ENCODE data around the gene ARID5B.

The ARID5B gene

DNA sequence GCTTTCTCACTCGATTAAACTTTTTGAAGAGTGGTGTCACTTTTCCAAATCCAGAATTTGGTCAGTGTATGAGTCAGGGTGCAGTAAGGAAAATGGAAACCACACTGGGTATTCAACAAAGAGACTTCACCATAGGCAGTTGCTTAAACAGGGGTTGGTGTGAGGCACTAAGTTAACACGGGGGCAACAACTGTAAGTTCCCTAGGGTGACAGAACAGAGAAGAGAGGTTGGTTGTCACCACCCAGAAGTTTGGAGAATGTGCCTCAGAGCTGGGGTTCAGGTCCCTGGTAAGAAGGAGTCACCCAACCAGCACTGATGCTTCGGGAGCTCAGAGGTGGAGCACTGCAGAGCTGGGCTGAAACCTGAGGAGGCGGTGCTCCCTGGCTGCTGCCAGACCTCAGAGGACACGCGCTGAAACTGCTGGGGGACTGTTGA is 170.4 kb downstream of the ARID5B start:
- H3K9me2 ChIP-seq (replicated peaks; ENCODE audit: low read depth, low read length): no peaks in the 10 kb centered on the region
- H3K9ac ChIP-seq (ENCODE audit: low read depth, low read length, poor library complexity, severe bottlenecking): no peak overlapping the region
- TF ChIP-seq, protein P1, sequence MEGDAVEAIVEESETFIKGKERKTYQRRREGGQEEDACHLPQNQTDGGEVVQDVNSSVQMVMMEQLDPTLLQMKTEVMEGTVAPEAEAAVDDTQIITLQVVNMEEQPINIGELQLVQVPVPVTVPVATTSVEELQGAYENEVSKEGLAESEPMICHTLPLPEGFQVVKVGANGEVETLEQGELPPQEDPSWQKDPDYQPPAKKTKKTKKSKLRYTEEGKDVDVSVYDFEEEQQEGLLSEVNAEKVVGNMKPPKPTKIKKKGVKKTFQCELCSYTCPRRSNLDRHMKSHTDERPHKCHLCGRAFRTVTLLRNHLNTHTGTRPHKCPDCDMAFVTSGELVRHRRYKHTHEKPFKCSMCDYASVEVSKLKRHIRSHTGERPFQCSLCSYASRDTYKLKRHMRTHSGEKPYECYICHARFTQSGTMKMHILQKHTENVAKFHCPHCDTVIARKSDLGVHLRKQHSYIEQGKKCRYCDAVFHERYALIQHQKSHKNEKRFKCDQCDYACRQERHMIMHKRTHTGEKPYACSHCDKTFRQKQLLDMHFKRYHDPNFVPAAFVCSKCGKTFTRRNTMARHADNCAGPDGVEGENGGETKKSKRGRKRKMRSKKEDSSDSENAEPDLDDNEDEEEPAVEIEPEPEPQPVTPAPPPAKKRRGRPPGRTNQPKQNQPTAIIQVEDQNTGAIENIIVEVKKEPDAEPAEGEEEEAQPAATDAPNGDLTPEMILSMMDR (conservative IDR thresholded peaks at IDR 0.05; ENCODE audit: low read length): no peak
- no peak for TF ChIP-seq EZH2phosphoT487 (IDR thresholded peaks at IDR 0.05; ENCODE audit: borderline replicate concordance)
- H4K20me1 ChIP-seq (ENCODE audit: insufficient read depth, low read length, poor library complexity, severe bottlenecking): no peaks in the 10 kb centered on the region
- H3K4me1 ChIP-seq (ENCODE audit: insufficient read depth, low read length, poor library complexity, severe bottlenecking): peaks cover 17% of the 10 kb centered on the region
- H3K27me3 ChIP-seq (ENCODE audit: insufficient read depth, low read length, poor library complexity, severe bottlenecking): no peaks in the 10 kb centered on the region
- no peak overlapping the region for H3K4me2 ChIP-seq (ENCODE audit: low read depth, low read length, poor library complexity, severe bottlenecking)
- peaks cover 4% of the 10 kb centered on the region; the same call in 1 of the 2 replicates for H3K79me2 ChIP-seq (ENCODE audit: insufficient read depth, low read length)
- H3K9me3 ChIP-seq (ENCODE audit: insufficient read depth, low read depth, low read length): no peaks in the 10 kb centered on the region
- H3F3A ChIP-seq (ENCODE audit: low read depth): no peaks in the 10 kb centered on the region
- peaks cover 78% of the 10 kb centered on the region for H3K36me3 ChIP-seq (ENCODE audit: insufficient read depth, low read length)
- no peak overlapping the region for H2AFZ ChIP-seq (ENCODE audit: low read length)
- no peak overlapping the region for H3K4me3 ChIP-seq (ENCODE audit: low read length, poor library complexity, severe bottlenecking)

DNA sequence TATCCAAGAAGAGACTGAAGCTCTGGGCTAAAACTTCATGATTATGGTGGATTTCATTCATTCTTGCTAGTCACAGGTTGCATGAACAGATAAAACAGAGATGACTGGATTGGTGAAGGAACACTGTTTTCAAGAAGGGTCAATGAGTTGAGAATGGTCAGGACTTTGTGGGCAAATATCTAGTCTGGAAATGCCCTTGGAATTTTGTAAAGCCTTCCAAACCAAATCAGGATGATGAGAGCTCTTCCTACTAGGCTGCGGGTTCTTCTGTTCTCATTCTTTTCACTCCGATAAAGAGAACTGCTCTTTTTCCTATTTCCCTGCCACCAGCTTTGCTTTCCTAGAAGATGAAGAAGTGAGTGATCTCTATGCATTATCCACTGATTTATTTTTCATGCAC is 171.4 kb downstream of the ARID5B start:
- H3K27me3 ChIP-seq (ENCODE audit: insufficient read depth, low read length, poor library complexity, severe bottlenecking): no peaks in the 10 kb centered on the region
- no peaks in the 10 kb centered on the region for H4K20me1 ChIP-seq (ENCODE audit: insufficient read depth, low read length, poor library complexity, severe bottlenecking)
- H3K9me3 ChIP-seq (ENCODE audit: insufficient read depth, low read depth, low read length): no peaks in the 10 kb centered on the region
- H3K9ac ChIP-seq (ENCODE audit: low read depth, low read length, poor library complexity, severe bottlenecking): no peak overlapping the region
- TF ChIP-seq EZH2phosphoT487 (IDR thresholded peaks at IDR 0.05; ENCODE audit: borderline replicate concordance): no peak
- TF ChIP-seq, protein P1 (conservative IDR thresholded peaks at IDR 0.05; ENCODE audit: low read length): no peak
- no peak overlapping the region for H2AFZ ChIP-seq (ENCODE audit: low read length)
- H3F3A ChIP-seq (ENCODE audit: low read depth): no peaks in the 10 kb centered on the region
- H3K36me3 ChIP-seq (ENCODE audit: insufficient read depth, low read length): peaks cover 80% of the 10 kb centered on the region
- H3K4me2 ChIP-seq (ENCODE audit: low read depth, low read length, poor library complexity, severe bottlenecking): no peak overlapping the region
- no peaks in the 10 kb centered on the region for H3K9me2 ChIP-seq (replicated peaks; ENCODE audit: low read depth, low read length)
- H3K4me3 ChIP-seq (ENCODE audit: low read length, poor library complexity, severe bottlenecking): no peak overlapping the region
- H3K4me1 ChIP-seq (ENCODE audit: insufficient read depth, low read length, poor library complexity, severe bottlenecking): peaks cover 22% of the 10 kb centered on the region
- no peaks in the 10 kb centered on the region; the same call in 1 of the 2 replicates for H3K79me2 ChIP-seq (ENCODE audit: insufficient read depth, low read length)

DNA sequence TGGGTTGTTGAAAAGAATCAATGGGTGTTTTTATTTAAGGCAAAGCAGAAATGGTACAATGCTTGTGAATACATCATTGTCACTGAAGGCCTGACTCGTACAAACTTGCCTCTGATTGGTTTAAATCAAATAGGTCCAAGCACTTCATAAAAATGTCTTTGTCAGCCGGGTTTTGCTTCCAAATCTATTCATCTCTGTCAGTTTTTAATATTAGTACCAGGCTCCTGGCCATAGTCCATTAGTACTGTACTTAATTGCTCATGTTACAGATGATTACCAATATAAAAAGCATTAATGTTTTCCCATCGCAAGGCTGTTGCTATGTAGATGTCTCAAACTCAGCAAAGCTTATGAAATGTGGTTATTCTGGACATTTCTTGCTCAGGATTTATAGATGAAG is 171.9 kb downstream of the ARID5B start:
- H3K9me2 ChIP-seq (replicated peaks; ENCODE audit: low read depth, low read length): no peaks in the 10 kb centered on the region
- H3F3A ChIP-seq (ENCODE audit: low read depth): no peaks in the 10 kb centered on the region
- H3K4me2 ChIP-seq (ENCODE audit: low read depth, low read length, poor library complexity, severe bottlenecking): no peak overlapping the region
- H4K20me1 ChIP-seq (ENCODE audit: insufficient read depth, low read length, poor library complexity, severe bottlenecking): no peaks in the 10 kb centered on the region
- H3K79me2 ChIP-seq (ENCODE audit: insufficient read depth, low read length): peaks cover 5% of the 10 kb centered on the region; the same call in 1 of the 2 replicates
- H3K36me3 ChIP-seq (ENCODE audit: insufficient read depth, low read length): peaks cover 84% of the 10 kb centered on the region
- H3K27me3 ChIP-seq (ENCODE audit: insufficient read depth, low read length, poor library complexity, severe bottlenecking): no peaks in the 10 kb centered on the region
- H3K4me3 ChIP-seq (ENCODE audit: low read length, poor library complexity, severe bottlenecking): no peak overlapping the region
- no peak for TF ChIP-seq EZH2phosphoT487 (IDR thresholded peaks at IDR 0.05; ENCODE audit: borderline replicate concordance)
- TF ChIP-seq, protein P1 (conservative IDR thresholded peaks at IDR 0.05; ENCODE audit: low read length): no peak
- peaks cover 22% of the 10 kb centered on the region for H3K4me1 ChIP-seq (ENCODE audit: insufficient read depth, low read length, poor library complexity, severe bottlenecking)
- no peak overlapping the region for H2AFZ ChIP-seq (ENCODE audit: low read length)
- no peaks in the 10 kb centered on the region for H3K9me3 ChIP-seq (ENCODE audit: insufficient read depth, low read depth, low read length)
- no peak overlapping the region for H3K9ac ChIP-seq (ENCODE audit: low read depth, low read length, poor library complexity, severe bottlenecking)
